Activated T-helper 1 cell treated with anti-CD3 and anti-CD28 coated beads, Interleukin-2, amount 50 U/mL, for 16 hours (primary cell): Measurements from ENCODE around the gene CCDC91.

ENCODE experiments used
- DNase-seq, 2 donors: peaks; one replicate each; pipeline ENCODE4 v3.0.0-alpha.2; 2020; ENCODE audit warnings: low read depth in 1 of 2, low spot score in 1 of 2

The CCDC91 gene

GRCh38 chr12:28190321-28191050 lies at the start of gene CCDC91:
TSS of gene CCDC91 (plus strand) at chr12:28190456. CDS start at chr12:28257216, 66,760 bp downstream.
- peak; percentile 72 to 79 for DNase-seq

GRCh38 chr12:28144059-28144458 lies 46.2 kb upstream of the CCDC91 start:
- no peak for DNase-seq

DNA sequence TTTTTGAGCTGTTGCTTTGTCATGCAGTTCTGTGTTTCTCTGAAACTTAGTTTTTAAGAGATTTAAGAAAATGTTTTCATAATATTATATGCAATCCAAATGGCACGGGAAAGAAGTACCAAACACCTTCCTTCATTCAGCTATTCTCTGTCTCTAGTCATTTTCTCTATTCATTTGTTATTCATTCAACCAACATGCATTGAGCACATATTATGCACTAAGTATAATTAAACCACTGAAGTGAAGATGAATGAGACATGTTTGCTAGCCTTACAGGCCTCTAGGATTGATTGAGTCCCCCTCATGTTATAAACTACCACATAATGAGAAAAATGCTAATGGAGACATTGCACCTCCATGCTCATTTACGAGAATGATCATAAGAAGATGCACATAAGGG lies 45.7 kb upstream of the CCDC91 start:
- DNase-seq: no peak

DNA sequence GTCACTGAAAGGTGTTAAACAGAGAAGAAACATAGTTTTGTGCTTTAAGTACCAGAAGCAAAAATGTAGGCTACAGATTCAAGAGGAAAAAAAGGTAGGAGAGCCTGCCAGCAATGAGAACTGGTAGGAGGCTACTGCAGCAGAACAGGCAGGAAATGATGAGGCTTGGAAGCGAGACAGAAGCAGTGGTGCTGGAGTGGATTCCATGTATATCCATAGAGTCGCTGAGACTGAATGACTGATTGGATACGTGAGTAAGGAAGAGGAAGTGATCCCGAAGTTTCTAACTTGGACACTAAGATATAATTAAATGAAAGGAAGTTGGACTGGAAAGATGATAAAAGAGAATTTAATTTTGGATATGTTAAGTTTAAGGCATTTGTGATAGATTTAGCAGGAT lies 45.0 kb upstream of the CCDC91 start:
- DNase-seq: no peak

DNA sequence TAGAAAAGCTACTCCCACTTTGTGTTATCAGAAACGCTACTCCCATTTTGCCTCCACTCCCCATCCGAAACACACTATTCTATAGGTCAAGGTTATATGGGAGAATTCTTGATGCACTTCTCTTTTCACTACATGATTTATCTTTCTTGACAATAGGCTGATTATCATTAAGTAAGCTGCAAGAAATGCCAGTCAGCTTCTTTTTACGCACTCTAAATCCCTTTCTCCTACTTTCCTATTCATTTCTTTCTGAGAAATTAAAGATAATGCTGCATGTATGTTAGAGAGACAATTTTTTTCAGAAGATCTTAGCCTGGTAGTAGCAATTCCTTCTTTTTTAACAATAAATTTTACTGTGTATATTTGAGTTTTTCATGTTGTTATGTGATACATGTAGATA lies 41.0 kb upstream of the CCDC91 start:
- DNase-seq: no peak

- no peak for DNase-seq
Measured at GRCh38 chr12:28156362-28156761, 33.9 kb upstream of the CCDC91 start.

DNA sequence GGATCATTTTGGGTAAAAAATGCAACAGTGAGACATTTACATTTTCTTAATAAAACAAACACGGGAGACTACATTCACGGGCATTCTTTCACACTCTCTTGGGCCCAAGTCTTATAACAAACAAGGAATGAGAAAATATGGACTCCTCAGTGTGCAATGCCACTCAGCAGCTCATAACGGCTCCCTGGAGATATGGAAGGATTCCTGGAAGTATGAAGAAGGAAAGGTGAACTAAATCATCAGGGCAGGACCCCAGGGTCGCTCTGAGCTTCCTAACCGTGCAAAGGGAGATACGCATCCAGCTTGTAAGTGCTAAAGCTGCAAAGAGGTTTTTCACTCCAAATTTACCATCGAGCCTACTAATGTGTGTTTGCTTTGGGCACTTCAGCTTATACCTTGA lies 33.5 kb upstream of the CCDC91 start:
- DNase-seq: no peak

DNA sequence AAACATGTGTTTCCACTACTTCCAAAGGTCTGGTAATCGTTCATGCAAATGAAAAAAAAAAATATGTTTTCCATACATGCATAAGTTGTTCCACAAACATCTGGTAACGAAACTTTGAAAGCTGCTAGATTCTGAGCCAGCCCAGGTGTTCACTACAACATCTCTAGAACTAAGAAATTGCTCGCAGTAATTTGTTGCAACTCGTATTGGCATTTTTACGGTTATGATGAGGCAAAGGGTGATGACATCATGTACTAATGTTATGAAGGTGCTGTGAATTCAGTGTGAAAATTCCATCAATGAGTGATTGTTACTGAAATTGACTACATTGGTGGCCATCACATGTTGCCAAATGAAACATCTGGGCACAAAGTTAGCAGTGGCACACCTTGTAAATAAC lies 31.9 kb upstream of the CCDC91 start:
- no peak for DNase-seq

- no peak for DNase-seq
Measured at GRCh38 chr12:28159688-28160087, 30.6 kb upstream of the CCDC91 start.

DNA sequence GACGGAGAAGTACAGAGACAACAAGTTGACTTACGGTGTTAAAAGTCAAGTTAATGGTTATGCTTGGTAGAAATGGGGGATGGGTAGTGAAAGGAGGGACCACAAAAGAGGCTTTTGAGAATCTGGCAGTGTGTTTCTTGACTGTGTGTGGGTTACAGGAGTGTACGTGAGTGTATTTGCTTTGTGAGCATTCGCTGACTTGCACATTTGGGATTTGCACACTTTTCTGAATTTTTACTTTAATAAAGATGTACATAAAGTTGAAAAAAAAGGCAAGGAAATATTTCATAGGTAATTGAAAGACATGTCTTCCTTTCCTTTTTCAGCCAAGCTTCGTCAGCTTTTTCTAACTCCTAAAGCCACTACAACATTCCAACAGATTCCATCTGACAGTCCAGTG lies 28.6 kb upstream of the CCDC91 start:
- no peak for DNase-seq

GRCh38 chr12:28162697-28163096 lies 27.6 kb upstream of the CCDC91 start:
- DNase-seq: no peak

- no peak for DNase-seq
Measured at GRCh38 chr12:28164644-28165275, 25.5 kb upstream of the CCDC91 start.

- DNase-seq: no peak
Measured at GRCh38 chr12:28167981-28168485, 22.2 kb upstream of the CCDC91 start.

GRCh38 chr12:28171356-28172060 lies 18.7 kb upstream of the CCDC91 start:
- no peak for DNase-seq

DNA sequence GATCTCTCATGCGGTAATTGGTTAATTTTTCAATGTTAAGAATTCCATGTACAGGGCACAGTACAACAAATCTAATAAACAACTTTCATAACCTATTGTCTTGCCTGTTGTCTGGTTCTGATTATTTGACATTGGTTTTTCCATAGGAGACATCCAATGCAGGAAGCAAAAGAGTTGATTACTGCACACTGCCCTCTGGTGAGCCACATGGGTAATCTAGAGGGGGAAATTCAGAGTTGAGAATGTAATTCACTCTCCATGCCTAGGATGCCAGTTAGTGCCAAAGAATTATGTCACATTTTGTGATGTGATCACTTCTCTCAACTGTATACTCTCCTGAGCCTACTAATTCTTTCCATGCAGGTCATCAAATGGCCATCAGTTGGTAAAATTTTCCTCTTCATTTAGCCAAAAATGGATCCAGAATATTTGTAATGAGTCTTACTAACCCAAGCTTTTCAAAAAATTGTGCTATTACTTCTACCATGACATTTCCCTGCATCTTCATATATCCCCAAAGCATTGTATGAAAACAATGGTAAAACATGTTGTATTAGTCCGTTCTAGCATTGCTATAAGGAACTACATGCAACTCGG lies 17.7 kb upstream of the CCDC91 start:
- no peak for DNase-seq

DNA sequence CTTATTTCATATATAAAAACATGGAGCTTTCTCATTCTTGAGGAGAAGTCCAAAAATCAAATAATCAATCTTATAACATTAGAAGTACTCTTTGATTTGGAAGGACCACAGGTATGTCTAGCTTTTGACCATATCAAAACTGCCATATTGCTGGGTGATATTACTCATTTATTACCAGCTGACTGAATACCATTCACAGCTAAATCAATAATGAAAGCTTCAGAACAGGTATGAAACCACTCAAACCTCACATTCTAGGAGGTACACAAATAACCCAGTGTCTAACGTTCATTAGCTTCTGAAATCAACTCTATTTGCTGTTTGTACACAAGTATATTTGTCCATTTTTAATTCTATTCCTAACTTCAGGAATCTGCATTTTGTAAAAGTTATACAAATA lies 16.8 kb upstream of the CCDC91 start:
- DNase-seq: no peak

DNA sequence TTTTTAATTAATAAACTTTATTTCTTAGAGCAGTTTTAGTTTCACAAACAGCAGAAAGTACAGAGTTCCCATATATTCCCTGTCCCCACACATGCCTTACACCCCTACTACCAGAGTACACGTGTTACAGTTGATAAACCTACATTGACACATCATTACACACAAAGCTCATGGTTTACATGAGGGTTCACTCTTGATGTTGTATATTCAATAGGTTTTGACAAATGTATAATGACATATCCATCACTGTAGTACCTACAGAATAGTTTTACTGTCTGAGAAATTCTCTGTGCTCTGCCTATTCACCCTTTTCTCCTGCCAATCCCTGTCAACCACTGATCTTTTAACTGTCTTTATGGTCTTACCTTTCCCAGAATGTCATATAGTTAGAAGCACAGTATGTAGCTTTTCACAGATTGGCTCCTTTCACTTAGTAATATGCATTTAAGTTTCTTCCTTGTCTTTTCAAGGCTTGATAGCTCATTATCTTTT lies 15.1 kb upstream of the CCDC91 start:
- DNase-seq: no peak

GRCh38 chr12:28176295-28176694 lies 14.0 kb upstream of the CCDC91 start:
- no peak for DNase-seq

DNA sequence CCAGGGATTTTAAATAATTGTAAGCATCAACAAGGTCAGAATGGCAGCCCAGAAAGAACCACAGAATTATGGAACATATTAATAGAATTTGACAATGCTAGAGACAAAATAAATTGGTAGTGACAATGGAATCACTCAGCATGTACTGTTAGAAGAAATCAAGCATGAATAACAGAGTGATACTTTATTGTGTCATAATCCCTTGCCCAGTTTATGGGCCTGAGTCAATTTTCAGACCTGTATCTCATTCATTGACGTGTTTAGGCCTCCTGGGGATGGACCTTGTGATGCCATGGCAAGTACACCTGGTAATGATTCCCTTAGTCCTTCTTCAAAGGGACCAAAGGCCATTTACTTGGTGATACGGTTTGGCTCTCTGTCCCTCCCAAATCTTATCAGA lies 12.8 kb upstream of the CCDC91 start:
- no peak for DNase-seq

DNA sequence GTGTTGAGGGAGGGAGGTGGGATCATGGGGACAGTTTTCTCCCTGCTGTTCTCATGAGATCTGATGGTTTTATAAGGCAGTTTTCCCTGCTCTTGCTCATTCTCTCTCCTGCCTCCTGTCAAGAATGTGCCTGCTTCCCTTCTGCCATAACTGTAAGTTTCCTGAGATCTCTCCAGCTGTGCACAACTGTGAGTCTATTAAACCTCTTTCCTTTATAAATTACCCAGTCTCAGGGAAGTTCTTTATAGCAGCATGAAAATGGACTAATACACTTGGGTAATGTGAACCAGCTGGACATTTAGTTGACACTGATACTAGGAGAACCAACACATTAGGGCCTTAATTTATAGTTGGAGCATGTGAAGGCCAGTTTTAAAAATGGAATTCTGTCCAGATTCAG lies 12.4 kb upstream of the CCDC91 start:
- DNase-seq: no peak

DNA sequence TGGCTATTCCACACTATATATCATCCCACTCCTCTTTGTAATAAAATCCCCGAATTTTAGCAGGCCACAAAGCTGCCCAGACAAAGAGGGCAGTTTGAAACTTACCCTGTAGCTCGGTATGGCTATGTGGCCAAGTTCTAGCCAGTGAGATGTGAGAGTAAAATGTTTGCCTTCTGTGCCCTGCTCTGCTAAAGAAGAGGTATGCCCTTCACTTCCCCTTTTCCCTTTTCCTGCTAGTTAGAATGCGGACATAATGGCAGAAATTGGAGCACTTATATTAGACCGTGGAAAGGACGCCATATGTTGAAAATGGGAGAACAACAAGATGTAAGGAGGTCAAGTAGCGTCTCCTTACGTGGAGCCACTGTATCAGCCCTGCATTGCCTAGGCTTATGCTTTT lies 11.5 kb upstream of the CCDC91 start:
- DNase-seq: no peak

DNA sequence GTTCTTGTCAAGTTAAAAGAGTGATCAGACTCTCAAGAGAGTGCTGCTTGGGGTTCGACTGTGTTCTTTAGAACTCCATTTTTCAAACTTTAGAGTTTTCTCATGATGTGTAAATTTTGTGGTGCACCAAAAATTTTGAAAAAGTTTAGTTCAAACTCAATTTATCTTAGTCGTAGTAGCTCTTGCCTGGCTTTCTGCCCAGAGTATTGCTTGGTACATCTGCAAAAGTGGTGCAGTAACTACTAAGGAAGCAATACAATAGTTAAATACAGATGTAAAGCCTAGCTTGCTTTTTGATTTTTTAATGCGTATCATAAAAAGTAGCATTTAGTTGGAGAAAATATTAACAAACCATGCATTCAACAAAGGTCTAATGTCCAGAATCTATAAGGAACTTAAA lies 9.5 kb upstream of the CCDC91 start:
- no peak for DNase-seq
